ENCODE data around the gene NFATC3.

DNA sequence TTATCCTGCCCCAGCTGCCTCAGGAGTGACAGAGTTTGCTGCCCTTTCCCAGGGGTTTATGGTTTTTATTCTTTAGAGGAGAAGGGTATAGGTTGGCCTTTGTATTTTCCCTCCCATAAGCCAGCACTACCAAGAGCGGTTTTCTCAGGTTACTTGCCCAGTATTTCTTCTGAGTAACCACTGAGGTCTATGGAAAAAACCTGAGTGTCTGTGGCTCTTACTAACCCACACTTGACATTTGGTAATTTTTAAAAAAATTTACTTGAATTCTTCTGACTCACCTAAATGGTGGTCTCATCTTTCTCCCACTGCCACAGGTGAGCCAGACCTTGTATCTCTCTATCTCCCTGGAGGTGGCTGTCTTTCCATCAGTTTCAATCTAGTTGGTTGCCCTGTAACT lies 185.2 kb downstream of the NFATC3 start:
- no peak for TF ChIP-seq POLR2A (IDR thresholded peaks at IDR 0.05; ENCODE audit: low read depth, low read length)
- no peak for TF ChIP-seq POU2F2 (IDR thresholded peaks at IDR 0.05; ENCODE audit: low read depth, low read length)
- no peak for TF ChIP-seq POLR2AphosphoS5 (IDR thresholded peaks at IDR 0.05; ENCODE audit: low read depth, low read length)
- TF ChIP-seq TAF1 (IDR thresholded peaks at IDR 0.05; ENCODE audit: low read depth, low read length): no peak

Measured in GM12891 (cell line).